K562 (cell line): ENCODE measurements around the gene AKAP7. TPM values are rescaled to one million over a fixed set of nuclear protein-coding genes. Genes with fewer than 3 reads are reported as not detected.
A peak's percentile ranks its signal among the peaks of the same experiment; 100 is the strongest.

Experiments
- ARID1B ChIP-seq: fragments of 450-650 bp; IDR thresholded peaks from 2 replicates; pipeline ENCODE4 v1.6.1; 2016; ENCODE audit warnings: antibody characterized with exemption, mild to moderate bottlenecking, inconsistent platforms
- BCL6 ChIP-seq: fragments of 250-450 bp; sonication (Bioruptor Pico); IDR thresholded peaks from 2 replicates; pipeline ENCODE4 v1.4.0; 2020
- CEBPG ChIP-seq, 3 experiments: fragments of 200-800 bp in 1 of 3; sonication (Bioruptor generic) in 1 of 3; sonication (generic) in 1 of 3; formaldehyde crosslinking in 1 of 3; IDR thresholded peaks in 2 of 3; conservative IDR thresholded peaks in 1 of 3; 2 replicates each; pipeline versions ENCODE4 v1.6.1 to v1.8.0; 2016 to 2022; ENCODE audit warnings: missing compliant biosample characterization in 2 of 3, missing genetic modification characterization in 2 of 3, mild to moderate bottlenecking in 1 of 3, missing genetic modification reagents in 1 of 3
- CHCHD3 ChIP-seq: fragments of 250-450 bp; sonication (Bioruptor Pico); IDR thresholded peaks from 2 replicates; pipeline ENCODE4 v2.1.2; 2022; ENCODE audit warnings: mild to moderate bottlenecking
- CHD1 ChIP-seq: fragments of 200-600 bp; sonication (generic); IDR thresholded peaks from one replicate; pipeline ENCODE4 v1.6.1; 2012; ENCODE audit warnings: mild to moderate bottlenecking, moderate library complexity, low read length, inconsistent platforms
- CXXC5 ChIP-seq: fragments of 250-450 bp; sonication (Bioruptor Pico); IDR thresholded peaks from 2 replicates; pipeline ENCODE4 v1.8.0; 2022; ENCODE audit warnings: inconsistent platforms, mild to moderate bottlenecking, moderate library complexity
- DDX20 ChIP-seq: fragments of 450-650 bp; IDR thresholded peaks from 2 replicates; pipeline ENCODE4 v1.6.1; 2016; ENCODE audit warnings: missing genetic modification characterization, low read depth, mild to moderate bottlenecking, missing compliant biosample characterization, moderate library complexity
- EHMT2 ChIP-seq: fragments of 450-650 bp; IDR thresholded peaks from 2 replicates; pipeline ENCODE4 v1.6.1; 2018; ENCODE audit warnings: antibody characterized with exemption
- GATAD2A ChIP-seq: fragments of 450-650 bp; IDR thresholded peaks from 2 replicates; pipeline ENCODE4 v1.6.1; 2017
- HNRNPLL ChIP-seq: fragments of 200-400 bp; formaldehyde crosslinking; IDR thresholded peaks from 2 replicates; pipeline ENCODE4 v1.6.1; 2017; ENCODE audit warnings: low read length, low read depth, mild to moderate bottlenecking; ENCODE audit not compliant: poor library complexity, severe bottlenecking
- MECOM ChIP-seq: fragments of 250-450 bp; sonication (Bioruptor Pico); IDR thresholded peaks from 2 replicates; pipeline ENCODE4 v1.8.0; 2022; ENCODE audit warnings: inconsistent platforms
- RHOXF2B ChIP-seq: fragments of 250-450 bp; sonication (Bioruptor Pico); conservative IDR thresholded peaks from 2 replicates; pipeline ENCODE4 v1.5.1; 2021
- SMARCA5 ChIP-seq: fragments of 450-650 bp; IDR thresholded peaks from 2 replicates; pipeline ENCODE4 v1.6.1; 2016
- SMC3 ChIP-seq: conservative IDR thresholded peaks from 2 replicates; pipeline ENCODE4 v1.6.1; 2011; ENCODE audit warnings: low read depth, low read length, improper control_type of control experiment; ENCODE audit not compliant: insufficient read depth
- ZKSCAN8 ChIP-seq: fragments of 200-800 bp; sonication (Bioruptor generic); IDR thresholded peaks from 2 replicates; pipeline ENCODE4 v1.6.1; 2016; ENCODE audit warnings: missing genetic modification characterization, missing compliant biosample characterization
- ZNF75A ChIP-seq: fragments of 450-650 bp; formaldehyde crosslinking; IDR thresholded peaks from 2 replicates; pipeline ENCODE4 v1.4.0; 2020; ENCODE audit warnings: mild to moderate bottlenecking
- ZNF764 ChIP-seq: fragments of 250-450 bp; sonication (Bioruptor Pico); IDR thresholded peaks from 2 replicates; pipeline ENCODE4 v1.4.0; 2020; ENCODE audit warnings: low read depth, mild to moderate bottlenecking, moderate library complexity
- polyA plus RNA-seq, 8 experiments: library from polyadenylated mRNA; depleted of rRNA in 4 of 8; stranded (reverse) in 5 of 8; unstranded in 3 of 8; fragments of >200 nt; fragmentation: Nextera tagmentation in 2 of 8; fragmentation: Illumina TruSeq in 1 of 8; extraction: Ambion mirVana in 2 of 8; extraction: Trizol in 1 of 8; gene quantifications; 2 replicates each; pipeline versions ENCODE4 v1.2.1 to v1.2.3, GENCODE V29; 2011 to 2014; ENCODE audit warnings: inconsistent platforms in 1 of 8, missing spikeins in 1 of 8
- total RNA-seq, 7 experiments: library from RNA; depleted of rRNA in 6 of 7; stranded (reverse); fragments of >200 nt in 6 of 7; fragmentation: Illumina TruSeq in 2 of 7; extraction: Trizol in 2 of 7; gene quantifications; 2 replicates each; pipeline versions ENCODE4 v1.2.1 to v1.2.3, GENCODE V29; 2011 to 2021; ENCODE audit warnings: low replicate concordance in 1 of 7
- TF ChIP-seq, protein P1 (sequence below), 3 experiments: IDR thresholded peaks in 2 of 3; conservative IDR thresholded peaks in 1 of 3; 2 replicates each; pipeline ENCODE4 v1.5.1; 2011 to 2012; ENCODE audit warnings: low read length in 3 of 3, mild to moderate bottlenecking in 3 of 3, control low read depth in 2 of 3, improper control_type of control experiment in 1 of 3, inconsistent platforms in 1 of 3, low read depth in 1 of 3, mixed read lengths in 1 of 3, moderate library complexity in 1 of 3; ENCODE audit not compliant: insufficient read depth in 2 of 3
- TF ChIP-seq, protein P2 (sequence below): sonication (generic); formaldehyde crosslinking; IDR thresholded peaks from 2 replicates; pipeline ENCODE4 v1.8.1; 2023; ENCODE audit warnings: mild to moderate bottlenecking, missing genetic modification reagents

The AKAP7 gene
- total and polyA plus RNA-seq, 9 of the 15 experiments (the other 6 are each of a cell fraction or from before 2014, with no cell fraction given) = 0.82 to 2.6 (median 1.6) TPM

DNA sequence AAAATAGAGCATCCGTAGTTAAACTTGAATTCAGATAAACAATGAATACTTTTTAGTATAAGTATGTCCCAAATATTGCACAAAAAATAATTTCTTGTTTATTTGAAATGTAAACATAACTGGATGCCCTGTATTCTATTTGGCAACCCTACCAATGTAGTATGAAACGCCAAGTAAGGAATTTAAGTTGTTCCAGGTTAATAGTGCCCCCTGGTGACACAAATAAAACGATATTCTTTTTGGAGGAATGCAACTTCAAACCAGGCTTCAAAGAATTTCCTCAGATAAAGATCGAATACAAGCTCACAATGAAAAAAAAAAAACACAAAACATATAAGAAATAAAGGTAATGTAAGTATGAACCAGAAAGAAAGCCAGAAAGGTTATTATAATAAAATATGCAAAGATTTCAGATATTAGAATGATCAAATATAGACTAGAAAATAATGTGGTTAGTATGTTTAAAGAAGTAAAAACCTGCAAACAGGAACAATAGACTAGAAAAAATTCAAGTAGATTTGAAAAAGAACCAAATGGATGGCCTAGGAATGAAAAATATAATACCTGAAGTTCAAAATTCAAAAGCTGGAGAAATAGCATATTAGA, 18.4 kb upstream of the AKAP7 start (continued):
- TF ChIP-seq BCL6 (CRISPR knock-in tag) (no peak), DDX20 (no peak), CHCHD3 (CRISPR knock-in tag) (no peak), ZNF75A (CRISPR knock-in tag) (no peak), CEBPG (CRISPR knock-in tag; IDR thresholded peaks at IDR 0.05) (no peak), CEBPG (tag; conservative IDR thresholded peaks at IDR 0.05 in 1 of 2, IDR thresholded peaks at IDR 0.05 in 1 of 2) (0 out of 4 replicates have a peak, but pooled peaks of 1 of the 2 experiments have one; percentile 11), ZKSCAN8 (CRISPR knock-in tag) (no peak), CHD1 (no peak), ZNF764 (CRISPR knock-in tag) (no peak), MECOM (no peak), SMARCA5 (no peak), HNRNPLL (no peak), RHOXF2B (CRISPR knock-in tag) (no peak), CXXC5 (no peak), ARID1B (no peak), GATAD2A (no peak), EHMT2 (no peak), SMC3 (0 out of 2 replicates have a peak, but pooled peaks have one; percentile 23)
- TF ChIP-seq, protein P1, sequence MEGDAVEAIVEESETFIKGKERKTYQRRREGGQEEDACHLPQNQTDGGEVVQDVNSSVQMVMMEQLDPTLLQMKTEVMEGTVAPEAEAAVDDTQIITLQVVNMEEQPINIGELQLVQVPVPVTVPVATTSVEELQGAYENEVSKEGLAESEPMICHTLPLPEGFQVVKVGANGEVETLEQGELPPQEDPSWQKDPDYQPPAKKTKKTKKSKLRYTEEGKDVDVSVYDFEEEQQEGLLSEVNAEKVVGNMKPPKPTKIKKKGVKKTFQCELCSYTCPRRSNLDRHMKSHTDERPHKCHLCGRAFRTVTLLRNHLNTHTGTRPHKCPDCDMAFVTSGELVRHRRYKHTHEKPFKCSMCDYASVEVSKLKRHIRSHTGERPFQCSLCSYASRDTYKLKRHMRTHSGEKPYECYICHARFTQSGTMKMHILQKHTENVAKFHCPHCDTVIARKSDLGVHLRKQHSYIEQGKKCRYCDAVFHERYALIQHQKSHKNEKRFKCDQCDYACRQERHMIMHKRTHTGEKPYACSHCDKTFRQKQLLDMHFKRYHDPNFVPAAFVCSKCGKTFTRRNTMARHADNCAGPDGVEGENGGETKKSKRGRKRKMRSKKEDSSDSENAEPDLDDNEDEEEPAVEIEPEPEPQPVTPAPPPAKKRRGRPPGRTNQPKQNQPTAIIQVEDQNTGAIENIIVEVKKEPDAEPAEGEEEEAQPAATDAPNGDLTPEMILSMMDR (IDR thresholded peaks at IDR 0.05 in 2 of 3, conservative IDR thresholded peaks at IDR 0.05 in 1 of 3; ENCODE audit: insufficient read depth in 2 of 3, low read depth in 1 of 3, low read length in 3 of 3) = peak; percentile 37 to 63 (median 42); a peak in 4 of 6 replicates
- TF ChIP-seq, protein P2, sequence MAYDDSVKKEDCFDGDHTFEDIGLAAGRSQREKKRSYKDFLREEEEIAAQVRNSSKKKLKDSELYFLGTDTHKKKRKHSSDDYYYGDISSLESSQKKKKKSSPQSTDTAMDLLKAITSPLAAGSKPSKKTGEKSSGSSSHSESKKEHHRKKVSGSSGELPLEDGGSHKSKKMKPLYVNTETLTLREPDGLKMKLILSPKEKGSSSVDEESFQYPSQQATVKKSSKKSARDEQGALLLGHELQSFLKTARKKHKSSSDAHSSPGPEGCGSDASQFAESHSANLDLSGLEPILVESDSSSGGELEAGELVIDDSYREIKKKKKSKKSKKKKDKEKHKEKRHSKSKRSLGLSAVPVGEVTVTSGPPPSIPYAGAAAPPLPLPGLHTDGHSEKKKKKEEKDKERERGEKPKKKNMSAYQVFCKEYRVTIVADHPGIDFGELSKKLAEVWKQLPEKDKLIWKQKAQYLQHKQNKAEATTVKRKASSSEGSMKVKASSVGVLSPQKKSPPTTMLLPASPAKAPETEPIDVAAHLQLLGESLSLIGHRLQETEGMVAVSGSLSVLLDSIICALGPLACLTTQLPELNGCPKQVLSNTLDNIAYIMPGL (CRISPR knock-in tag) = no peak
